ENCODE results near the gene TEAD3.

DNA sequence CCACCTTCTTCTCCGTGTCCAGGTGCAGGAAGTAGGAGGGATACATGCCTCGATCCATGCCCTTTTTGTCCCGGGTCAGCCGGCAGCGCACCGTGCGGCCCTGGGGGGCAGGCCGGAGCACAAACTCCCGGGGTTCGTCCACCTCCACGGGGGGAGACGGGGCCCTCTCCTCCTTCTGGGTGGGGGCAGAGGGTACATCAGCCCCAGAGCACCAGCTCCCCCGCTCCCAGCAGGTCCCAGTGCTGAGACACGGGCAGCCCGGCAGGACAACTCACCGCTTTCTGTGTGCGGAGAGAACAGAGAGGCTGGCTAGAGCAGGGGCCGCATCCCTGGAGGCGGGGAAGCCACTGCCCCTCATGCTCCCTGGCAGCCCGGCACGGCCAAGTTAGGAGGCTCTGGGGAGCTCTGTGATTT is 9.1 kb upstream of the TEAD3 start:
- TF ChIP-seq CTCF (IDR thresholded peaks at IDR 0.05 in 4 of 5, conservative IDR thresholded peaks at IDR 0.05 in 1 of 5) (no peak), POLR2A (IDR thresholded peaks at IDR 0.05) (no peak)

Data from gastrocnemius medialis (tissue), 4 donors.